CD4-positive, alpha-beta T cell treated with Interferon gamma for 1 hour (primary cell): ENCODE measurements around the gene HJURP.

ENCODE experiments used
- DNase-seq: peaks from one replicate; pipeline ENCODE4 v3.0.0-alpha.2; 2020

The HJURP gene

DNA sequence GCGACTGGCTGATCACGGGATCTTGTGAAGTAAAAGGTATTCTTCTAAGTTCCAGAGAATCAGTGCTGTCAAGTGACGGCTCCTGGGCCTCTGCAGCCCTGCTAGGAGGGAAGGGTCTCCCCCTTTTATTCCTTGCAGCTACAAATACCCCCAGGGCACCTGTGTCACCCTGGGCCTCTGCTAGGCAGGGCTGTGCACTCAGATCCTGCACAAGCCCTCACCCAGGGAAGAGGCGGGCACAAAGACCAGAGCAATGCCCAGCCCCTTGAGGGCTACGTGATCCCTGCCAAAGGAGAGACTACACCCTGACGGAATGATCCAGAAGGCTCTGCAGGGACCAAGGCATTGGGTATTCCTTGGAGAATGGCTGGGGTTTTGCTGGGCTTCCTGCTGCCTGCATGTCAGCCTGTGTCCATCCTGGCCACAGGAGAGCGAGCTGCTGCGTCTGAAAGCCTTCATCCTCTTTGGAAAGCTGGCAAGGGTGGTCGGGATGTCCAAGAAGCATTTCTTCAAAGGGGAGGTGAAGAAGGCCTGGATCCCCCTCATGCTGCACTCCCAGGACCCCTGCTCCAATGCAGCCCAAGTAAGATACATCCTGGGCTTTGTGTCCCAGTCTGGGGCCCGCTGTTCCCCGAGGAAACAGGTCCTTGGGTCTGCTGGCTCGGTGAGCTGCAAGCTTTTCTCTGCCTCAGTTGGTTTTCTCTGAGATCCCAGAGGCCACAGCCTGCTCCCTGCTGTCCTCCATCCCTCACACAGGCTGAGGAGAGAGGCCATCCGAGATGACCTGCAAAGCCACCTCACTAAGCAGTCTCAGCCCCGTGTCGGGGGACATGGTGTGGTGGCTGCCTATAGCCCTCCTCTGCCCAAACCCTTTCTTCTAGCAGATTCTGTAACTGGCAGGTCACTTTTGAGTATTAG lies 24.9 kb downstream of the HJURP start:
- no peak for DNase-seq

- DNase-seq, result no peak
These were observed 25.7 kb downstream of the HJURP start for GRCh38 chr2:233828546-233829192.

DNA sequence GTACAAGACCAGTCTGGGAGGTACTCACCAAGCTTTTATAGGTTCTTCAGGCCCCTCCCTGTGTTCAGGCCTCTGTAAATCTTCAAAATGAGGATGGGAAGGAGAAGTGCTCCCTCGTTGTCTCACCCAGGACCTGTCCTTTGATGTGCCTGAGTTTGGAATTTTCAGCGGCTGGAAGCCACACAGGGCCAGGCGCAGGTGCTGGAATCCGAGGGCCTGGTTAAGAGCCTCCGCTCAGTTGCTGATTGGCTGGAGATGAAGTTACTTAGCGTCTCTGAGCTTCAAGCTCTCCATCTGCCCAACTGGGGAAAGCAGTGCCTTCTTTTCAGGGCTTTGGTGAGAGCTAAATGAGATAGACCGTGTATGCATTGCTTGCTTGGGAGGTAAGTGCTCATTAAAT lies 30.0 kb downstream of the HJURP start:
- DNase-seq, result no peak

GRCh38 chr2:233823731-233824121 lies 30.6 kb downstream of the HJURP start:
- DNase-seq, result no peak

- DNase-seq, result no peak
These were observed 31.3 kb downstream of the HJURP start for GRCh38 chr2:233822781-233823730.

DNA sequence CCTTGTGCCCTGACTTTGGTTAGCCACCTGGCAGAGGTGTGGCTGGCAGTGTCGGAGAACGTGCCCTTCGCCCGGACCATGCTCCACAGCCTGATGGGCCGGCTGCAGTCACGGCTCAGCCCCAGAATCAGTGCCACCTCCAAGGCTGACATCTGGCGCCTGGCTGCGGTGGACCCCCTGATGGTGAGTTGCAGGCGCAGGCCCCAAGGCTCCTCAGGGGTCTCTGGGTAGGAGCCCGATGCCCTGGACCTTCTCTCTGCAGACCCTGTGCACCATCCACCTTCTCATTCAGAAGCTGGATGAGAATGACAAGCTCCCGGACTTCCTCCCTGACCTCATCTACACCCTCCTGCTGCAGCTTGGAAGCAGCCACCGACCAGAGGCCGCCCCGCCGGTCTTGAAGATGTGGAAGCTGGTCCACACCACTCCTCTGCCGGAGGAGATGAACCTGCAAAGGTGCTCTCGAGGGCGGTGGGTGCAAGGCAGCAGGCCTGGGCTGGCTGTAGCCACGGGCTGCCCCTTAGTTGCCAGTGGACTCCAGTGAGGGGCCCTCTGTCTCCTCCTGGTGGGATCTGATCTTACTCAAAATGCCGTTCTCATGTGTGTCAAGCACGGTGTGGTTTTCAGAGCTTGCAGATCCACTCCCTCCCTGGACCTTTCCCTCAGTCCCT lies 32.1 kb downstream of the HJURP start:
- no peak for DNase-seq

DNA sequence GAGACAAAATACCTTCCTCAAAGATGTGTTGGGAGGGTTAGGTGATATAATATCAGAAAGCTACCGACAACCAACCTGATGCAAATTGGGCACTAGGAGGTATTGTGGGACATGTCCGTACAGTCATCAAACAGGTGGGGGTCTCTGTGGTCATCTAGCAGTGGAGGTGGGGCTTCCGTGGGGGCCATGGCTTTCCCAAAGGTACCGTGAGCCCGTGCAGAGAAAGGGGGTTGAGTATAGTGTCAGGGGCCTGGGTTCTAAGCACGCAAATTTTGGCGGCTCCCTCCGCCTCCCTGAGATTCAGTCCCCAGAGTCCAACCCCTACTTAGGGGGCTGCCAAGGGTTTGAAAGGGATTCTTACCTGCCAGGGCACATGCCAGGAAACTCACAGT lies 32.6 kb downstream of the HJURP start:
- DNase-seq, result no peak

DNA sequence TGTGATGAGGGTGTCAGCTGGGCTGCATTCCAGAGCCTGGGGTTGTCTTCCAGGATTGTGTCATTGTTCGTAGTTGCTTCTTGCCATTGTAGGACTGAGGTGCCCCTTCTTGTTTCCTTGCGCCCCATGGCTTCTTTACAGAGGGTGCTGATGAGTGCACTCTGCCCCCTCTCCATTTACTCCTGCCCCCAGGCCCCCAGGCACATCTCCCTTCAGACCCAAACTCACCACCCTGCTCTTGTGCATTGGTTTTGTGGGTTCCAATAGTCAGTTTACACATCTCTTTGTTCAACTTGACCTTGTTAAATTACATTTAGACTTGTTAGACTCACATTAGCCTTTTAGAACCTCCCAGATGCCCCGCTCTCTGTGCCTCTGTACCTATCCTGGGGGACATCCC lies 33.1 kb downstream of the HJURP start:
- no peak for DNase-seq

GRCh38 chr2:233820774-233821105 lies 33.6 kb downstream of the HJURP start:
- no peak for DNase-seq

- no peak for DNase-seq
These were observed 34.2 kb downstream of the HJURP start for GRCh38 chr2:233819884-233820773.

DNA sequence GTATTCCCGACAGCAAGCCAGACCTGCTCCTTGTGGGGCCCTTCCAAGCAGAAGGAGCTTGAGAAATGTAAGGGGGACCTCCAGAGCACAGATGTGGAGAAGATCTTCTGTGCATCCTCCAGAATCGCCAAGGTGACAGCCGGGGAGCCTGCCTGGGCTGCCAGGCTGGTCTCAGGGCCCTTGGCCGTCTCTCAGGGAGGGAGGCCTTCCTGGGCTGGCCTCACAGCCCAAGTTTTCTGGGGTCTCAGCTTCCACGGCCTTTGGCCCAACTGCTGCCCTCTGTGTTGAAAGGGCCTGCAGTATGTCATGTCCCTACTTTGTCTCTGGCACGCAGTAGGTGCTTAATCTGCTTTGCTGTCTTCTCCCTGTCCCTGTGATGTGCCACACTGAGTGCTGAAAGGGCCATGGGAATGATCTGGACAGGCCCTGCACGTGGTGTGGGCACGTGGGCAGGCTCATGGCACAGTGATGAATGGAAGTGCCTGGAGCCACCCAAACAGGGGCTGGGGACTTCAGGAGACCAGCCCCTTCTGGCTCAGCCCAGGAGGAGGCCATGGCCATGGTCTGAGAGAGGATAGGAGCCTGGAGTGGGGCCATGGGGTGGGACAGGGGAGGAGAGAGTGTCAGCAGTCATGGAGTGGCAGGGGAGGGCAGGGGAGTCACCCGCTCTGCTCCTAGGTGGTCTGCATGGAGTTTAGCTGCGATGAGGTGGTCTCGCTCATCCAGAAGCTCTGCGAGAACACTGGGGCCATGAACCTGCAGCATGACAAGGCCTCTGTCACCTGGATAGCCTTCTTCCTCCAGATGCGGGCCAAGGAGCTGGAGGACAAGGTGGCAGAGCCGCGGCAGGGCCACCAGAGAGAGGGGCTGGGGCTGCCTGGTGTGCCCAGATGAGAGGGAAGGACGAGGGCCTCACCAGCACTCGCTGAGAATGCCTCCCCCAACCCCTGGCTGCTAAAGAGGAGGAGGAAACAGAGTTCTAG lies 35.4 kb downstream of the HJURP start:
- no peak for DNase-seq

DNA sequence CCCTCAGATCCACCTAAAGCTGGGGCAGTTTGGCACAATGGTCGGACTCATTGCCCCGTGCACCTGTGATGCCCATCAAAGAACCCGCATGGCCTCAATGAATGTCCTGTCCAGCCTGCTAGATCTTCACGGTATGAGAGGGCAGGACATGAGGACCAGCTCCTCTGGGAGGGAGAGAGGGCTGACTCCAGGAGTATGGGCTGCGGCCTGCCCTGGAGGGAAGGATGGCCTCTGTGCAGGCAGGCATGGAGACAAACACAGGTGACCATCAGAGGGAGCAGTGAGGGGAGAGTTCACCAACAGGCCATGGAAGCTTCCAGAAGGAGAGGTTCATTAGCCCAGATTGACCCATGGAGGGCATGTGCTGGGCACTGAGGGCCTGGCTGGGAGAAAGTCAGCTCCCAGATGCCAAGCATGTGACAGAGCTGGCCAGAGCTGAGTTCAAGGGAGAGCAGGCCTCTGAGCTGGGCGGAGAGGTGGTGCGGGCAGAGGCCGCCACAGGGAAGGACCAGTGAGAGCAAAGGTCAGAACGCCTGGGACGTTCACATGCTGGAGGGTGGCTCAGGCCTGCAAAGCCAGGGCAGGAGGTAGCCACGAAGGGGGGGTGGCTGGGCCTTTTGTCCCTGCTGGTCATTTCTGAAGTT lies 36.2 kb downstream of the HJURP start:
- no peak for DNase-seq

GRCh38 chr2:233817361-233817911 lies 36.9 kb downstream of the HJURP start:
- no peak for DNase-seq

- DNase-seq, result no peak
These were observed 37.6 kb downstream of the HJURP start for GRCh38 chr2:233816771-233817170.

DNA sequence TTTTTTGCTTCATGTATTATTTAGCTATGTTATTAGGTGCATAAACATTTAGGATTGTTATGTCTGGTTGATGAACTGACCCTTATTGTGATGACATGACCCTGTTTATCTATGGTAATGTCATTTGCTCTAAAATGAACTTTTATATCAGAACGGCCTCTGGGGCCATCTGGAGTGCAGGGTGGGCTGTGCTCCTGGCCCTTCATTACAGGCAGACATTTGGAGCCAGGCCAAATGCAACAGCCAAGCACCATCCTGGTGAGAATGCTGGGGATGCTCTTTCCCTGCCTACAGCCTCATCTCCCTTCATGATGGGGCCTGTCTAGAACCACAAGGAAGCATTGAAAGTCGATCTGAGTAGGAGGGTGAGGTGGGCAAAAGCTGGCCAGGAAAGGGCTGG lies 38.0 kb downstream of the HJURP start:
- DNase-seq, result no peak

GRCh38 chr2:233815861-233816260 lies 38.5 kb downstream of the HJURP start:
- no peak for DNase-seq

- DNase-seq, result no peak
These were observed 40.1 kb downstream of the HJURP start for GRCh38 chr2:233814056-233814835.

DNA sequence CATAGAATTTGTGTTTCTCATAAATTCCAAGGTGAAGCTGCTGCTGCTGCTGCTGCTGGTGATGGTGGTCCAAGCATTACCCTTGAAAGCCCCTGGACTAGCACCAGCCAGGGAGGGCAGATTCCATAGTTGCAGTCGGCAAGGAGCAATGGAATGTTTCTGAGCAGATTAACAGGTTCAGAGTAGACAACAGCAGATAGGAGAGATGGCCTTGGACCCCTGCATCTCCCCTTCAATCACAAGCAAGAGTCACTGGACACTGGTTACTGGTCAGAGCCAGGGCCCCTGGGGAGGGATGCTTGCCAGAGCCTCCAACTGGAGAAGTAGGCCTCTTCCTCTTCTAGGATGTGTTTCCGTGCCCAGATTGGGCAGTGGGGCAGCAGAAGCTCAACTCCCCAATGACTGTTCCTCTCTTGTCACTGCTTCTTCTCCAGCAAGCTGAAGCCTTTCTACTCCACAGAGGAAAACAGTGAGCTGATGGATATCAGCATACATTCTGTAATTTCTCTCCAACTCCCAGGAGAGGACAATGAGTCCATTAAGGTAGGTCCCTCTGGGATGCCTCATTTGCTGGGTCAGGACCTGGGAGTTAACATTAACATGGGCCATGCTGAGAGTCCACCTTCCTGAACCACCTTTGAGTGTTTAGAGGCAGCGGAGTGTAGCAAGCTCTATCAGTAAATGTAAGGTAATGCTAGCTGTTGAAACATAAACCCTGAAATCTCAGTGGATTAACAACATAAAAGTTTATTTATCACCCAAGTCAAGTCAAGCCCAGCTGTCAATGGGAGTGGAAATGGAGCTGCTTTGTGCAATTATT lies 40.9 kb downstream of the HJURP start:
- no peak for DNase-seq
